Stimulated activated CD4-positive, alpha-beta T cell treated with anti-CD3 and anti-CD28 coated beads, Interleukin-2, amount 100 ng/mL, for 48 hours (primary cell): Measurements from ENCODE around the gene DDX10.
"Not testable (repeated sequence)": the region's sequence is repeated elsewhere in the genome, so short reads cannot be mapped to it uniquely, and the experiment has no call there.

ENCODE experiments used
- DNase-seq, 2 donors: peaks; one replicate each; pipeline ENCODE4 v3.0.0-alpha.2; 2020

Gene DDX10

DNA sequence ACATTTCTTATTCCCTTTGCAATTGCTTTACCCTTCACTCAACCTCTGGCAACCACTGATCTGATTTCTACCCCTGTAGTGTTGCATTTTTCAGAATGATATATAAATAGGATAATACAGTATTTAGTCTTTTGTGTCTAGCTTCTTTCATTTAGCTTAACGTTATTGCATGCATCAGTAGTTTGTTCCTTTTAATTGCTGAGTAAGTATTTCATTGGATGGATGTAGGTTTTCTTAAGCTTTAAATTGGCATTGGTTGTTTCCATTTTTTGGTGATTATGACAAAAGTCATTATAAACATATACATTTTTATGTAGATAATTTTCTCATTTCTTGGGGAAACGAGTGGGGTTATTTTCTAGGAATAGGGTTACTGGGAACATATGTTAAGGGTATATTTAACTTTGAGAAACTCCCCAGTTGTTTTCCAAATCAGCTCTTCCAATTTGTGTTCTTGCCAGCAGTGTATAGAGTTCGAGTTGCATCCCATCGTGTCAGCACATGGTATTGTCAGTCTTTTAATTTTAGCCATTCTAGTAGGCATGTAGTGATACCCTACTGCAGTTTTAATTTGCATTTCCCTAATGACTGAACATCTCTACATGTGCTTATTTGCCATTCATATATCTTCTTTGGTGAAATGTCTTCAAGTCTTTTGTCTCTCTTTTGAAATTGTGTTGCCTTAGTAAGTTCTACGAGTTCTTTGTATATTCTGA lies 60.3 kb downstream of the DDX10 start:
- DNase-seq: no peak

DNA sequence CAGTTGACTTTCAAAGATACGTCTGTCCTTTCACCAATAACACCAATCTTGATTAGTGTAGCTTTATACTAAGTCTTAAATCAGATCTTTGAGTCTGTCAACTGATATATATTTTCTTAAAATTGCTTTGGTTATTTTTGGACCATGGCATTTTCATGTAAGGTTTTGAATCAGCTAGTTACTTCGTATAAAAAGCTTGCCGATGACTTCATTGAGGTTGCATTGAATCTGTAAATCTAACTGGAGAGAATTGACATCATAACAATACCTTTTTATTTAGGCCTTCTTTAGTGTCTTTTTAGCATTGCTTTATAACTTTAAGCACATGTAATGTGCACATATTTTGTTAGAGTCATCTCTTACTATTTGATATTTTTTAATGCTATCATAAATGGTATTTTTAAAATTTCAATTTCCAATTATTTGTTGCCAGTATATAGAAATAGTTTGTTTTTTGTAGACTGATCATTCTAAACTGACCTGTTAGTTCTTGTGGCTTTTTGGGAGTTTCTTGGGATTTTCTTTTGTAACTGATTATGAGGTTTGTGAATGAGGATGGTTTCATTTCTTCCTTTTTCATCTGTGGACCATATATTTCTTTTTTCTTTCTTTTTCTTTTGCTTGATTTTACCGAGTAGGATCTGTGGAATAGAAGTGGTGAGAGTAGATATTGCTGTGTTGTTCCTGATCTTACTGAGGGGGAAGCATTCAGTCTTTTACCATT lies 61.4 kb downstream of the DDX10 start:
- no peak for DNase-seq

DNA sequence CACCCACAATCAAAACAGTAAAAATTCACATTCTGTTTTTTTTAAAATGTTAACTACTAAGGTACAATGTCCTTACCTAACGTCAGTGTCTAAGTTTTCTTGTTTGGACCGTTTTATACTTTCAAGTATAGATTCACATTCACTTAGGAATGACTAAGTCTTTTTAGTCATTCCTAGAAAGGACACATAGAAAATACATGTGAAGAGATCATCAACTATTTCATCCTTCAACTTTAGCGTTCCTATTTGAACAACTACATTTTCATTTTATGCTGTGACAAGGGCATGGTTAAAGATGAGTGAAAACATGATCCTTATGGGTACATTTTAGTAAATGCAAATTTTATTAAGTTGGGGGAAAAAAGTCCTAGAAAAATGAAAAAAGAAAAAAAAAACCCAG lies 62.8 kb downstream of the DDX10 start:
- no peak for DNase-seq

DNA sequence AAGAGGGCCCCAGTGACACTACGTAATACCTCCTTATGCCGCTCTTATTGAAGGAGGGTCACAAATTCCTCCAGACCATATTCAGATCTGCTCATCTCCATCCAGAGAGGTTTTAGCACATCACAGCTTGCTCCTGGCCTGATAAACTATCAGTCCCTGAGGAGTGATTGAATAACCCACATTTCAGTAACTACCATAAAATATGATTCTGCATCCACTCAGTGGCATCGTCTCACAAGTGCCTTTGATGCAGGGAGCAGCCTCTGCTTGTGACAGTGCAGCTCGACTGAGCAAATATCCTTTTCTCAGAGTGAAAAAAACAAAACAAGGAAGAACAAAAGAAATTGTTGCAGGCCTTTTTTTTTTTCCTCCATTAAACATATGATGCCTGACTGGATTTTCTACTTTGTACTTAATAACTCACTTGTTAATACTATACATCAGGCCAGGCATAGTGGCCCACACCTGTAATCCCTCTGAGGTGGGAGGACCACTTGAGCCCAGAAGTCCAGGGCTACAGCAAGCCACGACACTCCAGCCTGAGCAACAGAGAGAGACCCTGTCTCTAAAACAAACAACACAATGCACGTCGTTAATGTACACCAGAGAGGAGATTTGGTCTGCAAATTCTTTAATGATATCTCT lies 64.5 kb downstream of the DDX10 start:
- DNase-seq: no peak

GRCh38 chr11:108732395-108732794 lies 67.5 kb downstream of the DDX10 start:
- DNase-seq: no peak

DNA sequence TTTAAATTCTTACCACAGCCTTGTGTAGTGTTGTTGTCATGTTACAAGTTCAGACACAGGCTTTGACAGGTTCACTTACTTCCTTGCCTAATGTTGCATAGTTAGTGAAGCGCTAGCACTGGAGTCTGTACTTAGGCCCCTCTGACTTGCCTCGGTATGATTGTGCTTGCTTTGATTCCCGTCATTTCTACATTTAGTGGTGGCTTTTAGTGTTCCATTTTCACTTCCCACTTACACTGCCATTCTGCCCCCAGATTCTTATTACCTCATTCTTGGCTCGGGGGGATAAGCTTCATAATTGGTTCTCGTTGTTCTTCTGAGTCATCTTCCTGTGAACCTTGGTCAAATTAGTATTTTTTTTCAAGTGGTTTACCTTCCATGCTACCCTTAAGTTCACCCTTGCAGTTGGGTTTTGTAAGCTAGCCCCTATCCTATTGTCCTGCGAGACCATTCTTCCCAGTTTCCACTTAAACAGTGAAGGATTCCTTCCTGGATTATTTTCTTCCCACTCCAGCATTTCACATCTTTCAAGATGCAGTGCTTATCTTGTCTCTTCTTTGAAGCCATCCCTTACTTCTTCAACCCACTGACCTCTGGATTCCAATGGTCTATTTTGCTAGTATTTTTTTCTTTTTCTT lies 68.7 kb downstream of the DDX10 start:
- DNase-seq: peak; percentile 19 to 25

- no peak for DNase-seq
Measured at GRCh38 chr11:108734283-108734682, 69.4 kb downstream of the DDX10 start.

GRCh38 chr11:108734956-108735559 lies 70.2 kb downstream of the DDX10 start:
- no peak for DNase-seq

DNA sequence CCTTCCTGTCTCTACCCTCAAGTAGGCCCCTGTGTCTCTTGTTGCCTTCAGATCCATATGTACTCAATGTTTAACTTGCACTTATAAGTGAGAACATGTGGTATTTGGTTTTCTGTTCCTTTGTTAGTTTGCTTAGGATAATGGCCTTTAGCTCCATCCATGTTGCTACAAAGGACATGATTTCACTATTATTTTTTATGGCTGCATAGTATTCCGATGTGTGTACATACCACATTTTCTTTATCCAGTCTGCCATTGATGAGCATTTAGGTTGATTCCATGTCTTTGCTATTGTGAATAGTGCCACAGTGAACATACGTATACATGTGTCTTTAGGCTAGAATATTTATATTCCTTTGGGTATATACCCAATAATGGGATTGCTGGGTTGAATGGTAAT lies 75.3 kb downstream of the DDX10 start:
- not testable (repeated sequence) for DNase-seq

DNA sequence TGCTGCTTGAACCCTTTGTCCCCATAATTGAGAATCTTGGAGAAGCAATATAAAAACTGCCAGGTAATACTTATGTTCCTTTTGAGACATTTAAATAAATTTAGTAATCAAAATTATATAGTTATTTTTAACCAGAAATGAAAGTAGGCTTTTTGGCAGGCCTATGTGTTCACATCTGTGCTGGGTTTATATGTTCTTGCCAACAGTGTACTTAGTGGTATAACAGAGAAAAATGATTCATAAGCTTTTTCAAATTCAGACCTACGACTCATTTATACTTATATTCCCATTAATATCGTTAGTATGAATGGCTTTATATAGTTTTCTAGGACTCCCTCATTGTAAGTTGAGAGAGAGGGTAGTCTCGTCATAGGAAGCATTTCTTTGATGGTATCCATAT lies 79.0 kb downstream of the DDX10 start:
- no peak for DNase-seq

DNA sequence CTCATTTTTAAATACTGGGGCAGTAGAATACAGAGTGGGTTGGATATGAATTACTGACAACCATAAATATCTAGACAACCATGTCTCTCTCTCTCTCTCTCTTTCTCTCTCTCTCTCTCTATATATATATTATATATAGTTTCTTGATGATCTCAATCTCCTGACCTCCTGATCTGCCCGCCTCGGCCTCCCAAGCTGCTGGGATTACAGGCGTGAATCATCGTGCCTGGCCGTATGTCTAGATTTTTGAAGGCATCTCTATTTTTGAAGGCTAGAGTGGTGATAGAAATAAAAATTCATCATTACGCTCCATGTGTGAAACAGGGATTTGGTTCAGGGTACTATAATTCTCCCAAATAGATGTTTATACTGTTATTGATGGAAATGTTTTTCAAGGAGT lies 84.1 kb downstream of the DDX10 start:
- DNase-seq: no peak

GRCh38 chr11:108751444-108751843 lies 86.6 kb downstream of the DDX10 start:
- DNase-seq: no peak

DNA sequence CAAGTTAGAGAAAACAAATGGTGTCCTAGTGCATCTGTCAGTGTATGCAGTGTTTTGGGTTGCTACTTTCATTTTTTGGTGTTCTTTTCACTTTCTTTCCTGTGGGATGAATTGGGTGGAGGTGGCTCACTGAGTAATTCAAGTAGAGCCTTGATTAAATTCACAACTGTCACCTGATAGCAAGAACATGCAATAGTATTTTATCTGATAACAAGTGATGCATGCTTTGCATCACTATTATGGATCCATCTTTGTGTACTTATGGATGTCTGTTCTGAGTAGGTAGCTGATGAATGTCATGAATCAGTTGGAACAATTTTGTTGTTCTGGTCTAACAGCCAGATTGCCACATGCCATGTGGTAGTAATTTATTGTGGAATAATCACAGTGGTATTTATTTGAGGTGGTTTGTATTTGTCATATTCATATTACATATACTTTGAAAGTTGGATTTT lies 87.5 kb downstream of the DDX10 start:
- DNase-seq: no peak

DNA sequence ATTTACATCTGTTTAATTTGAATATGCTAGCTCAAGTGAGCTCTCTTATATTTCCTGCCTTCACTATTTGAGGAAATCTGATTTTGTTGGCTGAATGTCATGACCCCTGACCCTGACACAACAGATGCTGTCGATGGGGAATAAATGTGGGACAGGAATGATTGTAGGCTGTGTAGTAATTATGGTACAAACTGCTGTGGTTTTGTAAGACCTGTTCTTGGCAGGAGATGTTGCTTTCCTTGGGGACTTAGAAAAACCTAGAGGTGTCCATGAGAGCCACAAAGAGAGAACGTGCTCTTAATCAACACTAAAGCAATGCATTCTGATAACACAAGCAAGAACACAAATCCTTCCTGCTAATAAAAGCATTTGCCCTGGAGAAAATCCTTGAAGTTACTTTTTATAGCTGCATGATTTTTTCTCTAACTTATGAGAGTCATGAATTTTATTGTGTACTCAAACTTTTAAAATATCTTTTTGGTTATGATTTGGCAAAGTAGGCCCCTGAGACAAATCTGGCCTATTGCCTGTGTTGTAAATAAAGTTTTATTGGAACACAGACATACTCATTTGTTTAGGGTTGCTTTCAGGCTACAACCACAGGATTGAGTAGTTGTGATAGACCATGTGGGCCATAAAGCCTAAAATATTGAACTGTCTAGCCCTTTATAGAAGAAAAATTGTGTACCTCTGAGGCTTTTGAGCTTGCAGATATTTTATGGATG lies 90.2 kb downstream of the DDX10 start:
- DNase-seq: no peak

DNA sequence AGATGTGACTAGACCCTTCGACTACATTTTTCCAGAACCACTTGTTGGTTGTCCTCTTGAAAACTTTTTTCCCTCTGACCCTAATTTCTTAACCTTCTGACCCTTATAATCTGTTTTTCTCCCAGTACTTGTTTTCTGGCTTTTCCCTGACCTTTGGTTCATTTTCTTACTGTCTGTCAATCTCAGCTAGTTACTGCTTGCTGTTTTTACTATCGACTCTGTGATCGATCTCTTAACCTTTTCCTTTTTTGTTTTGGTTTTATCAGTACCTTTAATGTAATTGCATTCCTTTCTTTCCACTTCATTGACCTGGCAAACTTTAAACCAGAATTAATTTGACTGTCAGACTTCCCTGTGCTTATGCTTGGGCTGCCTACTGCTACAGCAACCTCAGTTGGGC lies 92.8 kb downstream of the DDX10 start:
- no peak for DNase-seq

DNA sequence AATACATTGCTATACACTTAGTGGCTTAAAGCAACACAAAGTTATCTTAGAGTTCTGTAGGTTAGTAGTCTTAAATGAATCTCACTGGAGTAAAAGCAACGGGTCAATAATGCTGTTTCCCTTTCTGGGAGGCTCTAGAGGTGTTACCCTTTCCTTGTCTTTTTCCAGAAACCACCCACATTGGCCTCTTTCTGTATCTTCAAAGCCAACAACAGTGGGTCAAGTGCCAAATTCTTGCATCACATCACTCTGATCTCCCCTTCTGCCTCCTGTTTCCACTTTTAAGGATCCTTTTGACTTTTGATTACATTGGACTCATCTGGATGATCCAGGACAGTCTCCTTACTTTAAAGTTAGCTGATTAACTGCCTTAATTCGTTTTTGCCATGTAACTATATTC lies 93.6 kb downstream of the DDX10 start:
- DNase-seq: no peak

DNA sequence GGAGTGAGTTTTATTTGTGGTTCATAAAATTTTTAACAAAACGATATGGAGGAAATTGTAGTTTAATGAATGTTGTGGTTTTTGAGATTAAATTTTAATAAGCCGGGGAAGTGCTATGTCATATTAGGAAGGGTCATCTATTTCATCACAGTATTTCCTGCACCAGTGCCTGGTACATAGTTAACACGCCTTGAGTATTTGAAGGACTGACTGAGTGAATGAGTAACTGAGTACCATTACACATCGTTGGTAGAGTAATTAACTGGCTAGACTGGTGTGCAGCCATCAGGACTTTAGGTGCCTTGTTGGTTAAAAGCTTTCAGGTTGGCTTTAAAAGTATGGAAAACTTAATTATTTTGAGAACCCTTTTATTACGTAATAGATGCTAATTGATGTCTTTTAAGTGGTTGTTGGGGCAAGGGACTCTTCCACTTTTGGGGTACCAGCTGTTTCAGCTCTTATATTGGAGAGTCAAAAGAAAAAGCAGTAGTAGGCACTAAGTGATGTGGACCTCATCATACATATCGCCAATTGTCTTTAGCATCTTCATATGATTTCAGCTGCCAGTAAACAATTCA lies 101.8 kb downstream of the DDX10 start:
- no peak for DNase-seq

DNA sequence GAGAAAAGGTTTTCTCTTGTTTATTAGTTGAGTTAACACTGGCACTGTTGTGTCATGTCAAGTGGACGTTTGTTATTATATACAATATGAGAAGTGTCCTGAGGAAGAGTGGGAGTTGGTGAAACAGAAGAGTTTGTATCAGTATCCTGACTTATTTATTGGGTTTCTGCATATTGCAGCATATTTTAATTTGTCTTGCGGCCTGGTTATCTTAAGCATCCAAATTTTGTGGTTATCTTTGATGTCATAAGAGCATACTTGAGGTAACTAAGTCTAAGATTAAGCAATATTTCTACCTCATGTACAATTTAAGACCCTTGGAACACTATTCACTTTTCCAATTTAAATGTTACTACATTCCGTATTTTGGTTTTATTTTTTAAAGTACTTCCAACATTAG lies 103.5 kb downstream of the DDX10 start:
- DNase-seq: no peak

DNA sequence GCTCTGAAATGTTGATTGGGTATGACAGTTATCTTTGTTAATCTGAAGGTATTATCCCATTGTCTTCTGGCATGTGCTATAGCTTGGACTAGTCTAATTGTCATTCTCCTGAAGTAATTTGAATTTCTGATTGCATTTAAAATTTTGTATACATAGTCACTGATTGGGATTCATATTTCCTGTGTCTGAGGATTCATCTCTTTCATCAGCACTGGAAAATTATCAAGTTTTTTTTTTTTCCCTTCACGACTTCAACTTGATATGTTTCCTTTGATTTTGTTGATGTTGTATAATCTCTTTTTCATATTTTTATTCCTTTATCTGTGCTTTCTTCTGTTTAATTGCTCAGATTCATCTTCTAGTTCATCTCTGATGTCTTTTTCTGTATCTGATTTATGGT lies 104.1 kb downstream of the DDX10 start:
- DNase-seq: no peak

DNA sequence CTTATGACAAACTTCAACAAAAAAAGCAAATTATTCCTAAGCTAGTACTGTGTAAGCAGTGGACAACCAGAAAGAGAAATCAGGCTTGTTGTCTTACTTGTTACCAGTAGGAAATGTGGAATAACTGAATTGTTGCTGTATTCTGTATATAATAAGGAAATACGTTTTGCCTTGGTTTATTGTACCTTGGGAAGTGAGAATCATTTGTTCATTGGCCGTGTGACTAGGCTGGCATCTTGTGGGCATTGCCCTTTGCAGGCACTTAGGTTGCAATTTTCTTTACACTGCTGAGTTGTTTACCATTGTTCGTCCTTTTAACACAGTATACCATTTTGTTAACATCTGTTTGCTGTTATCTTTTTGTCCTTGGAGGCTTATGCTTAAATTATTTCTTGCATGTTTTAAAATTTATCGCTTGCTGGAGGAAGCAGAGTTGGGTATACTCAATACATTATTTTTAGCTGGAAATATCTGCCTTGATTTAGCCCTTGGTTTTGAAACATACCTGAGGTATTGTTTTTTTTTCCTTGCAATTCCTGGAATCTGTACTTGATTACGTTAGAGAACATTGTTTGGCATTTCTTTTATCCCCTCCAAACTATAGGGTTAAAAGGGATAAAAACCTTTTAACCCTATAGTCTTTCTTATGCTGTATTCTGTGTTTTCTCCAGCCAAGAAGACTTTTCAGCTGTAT lies 109.3 kb downstream of the DDX10 start:
- no peak for DNase-seq

GRCh38 chr11:108775324-108775723 lies 110.5 kb downstream of the DDX10 start:
- no peak for DNase-seq
